GM21576 (cell line): ENCODE data around the gene EMSY.

Source experiments
- ATAC-seq: cut with Tn5 transposase; IDR thresholded peaks from one replicate; pipeline ENCODE4 v1.9.1; 2021; ENCODE audit warnings: mild to moderate bottlenecking, moderate library complexity; ENCODE audit not compliant: unreplicated experiment

Gene EMSY

GRCh38 chr11:76523147-76523546 is 78.3 kb downstream of the EMSY start:
- no peak for ATAC-seq

DNA sequence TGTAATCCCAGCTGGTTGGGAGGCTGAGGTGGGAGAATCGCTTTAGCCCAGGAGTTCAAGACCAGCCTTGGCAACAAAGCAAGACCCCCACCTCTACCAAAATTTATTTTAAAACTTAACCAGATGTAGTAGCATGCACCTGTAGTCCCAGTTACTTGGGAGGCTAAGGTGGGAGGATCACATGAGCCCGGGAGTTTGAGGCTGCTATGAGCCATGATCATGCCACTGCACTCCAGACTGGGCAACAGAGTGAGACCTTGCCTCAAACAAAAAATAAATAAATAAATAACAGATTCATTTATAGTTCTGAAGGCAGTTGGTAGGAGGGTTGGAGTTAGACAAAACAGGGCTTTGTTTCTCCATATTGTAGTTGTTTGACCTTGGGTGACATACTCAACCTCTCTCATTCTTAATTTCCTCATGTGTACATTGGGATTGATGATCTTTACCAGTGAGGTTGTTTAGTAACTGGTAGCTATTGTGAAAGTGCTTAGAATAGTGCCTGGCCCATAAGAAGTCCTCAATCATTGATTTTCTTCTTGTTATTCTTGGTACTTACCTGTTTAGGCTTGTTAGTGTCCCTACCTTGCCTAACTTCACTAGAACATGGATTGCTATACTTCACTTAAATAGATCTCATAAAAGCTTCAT is 79.1 kb downstream of the EMSY start:
- no peak for ATAC-seq

DNA sequence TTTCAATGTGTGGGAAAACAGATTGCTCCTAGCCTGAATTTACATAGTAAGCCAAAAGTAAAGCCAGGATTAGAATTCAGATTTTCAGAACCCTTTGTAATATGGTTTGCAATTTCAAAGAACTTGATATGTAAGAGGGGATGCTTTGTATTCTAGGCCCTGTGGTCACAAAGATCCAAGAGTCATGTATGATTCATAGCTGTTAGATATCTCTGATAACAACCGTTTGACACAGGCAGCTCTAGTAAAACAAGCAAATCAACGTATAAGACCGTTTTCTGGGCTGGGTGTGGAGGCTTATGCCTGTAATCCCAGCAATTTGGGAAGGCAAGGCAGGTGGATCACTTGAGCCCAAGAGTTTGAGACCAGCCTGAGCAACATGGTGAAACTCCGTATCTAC is 79.6 kb downstream of the EMSY start:
- no peak for ATAC-seq

GRCh38 chr11:76524919-76525318 is 80.1 kb downstream of the EMSY start:
- no peak for ATAC-seq

GRCh38 chr11:76526878-76527277 is 82.1 kb downstream of the EMSY start:
- no peak for ATAC-seq

GRCh38 chr11:76542436-76542835 is 97.6 kb downstream of the EMSY start:
- ATAC-seq, result no peak

DNA sequence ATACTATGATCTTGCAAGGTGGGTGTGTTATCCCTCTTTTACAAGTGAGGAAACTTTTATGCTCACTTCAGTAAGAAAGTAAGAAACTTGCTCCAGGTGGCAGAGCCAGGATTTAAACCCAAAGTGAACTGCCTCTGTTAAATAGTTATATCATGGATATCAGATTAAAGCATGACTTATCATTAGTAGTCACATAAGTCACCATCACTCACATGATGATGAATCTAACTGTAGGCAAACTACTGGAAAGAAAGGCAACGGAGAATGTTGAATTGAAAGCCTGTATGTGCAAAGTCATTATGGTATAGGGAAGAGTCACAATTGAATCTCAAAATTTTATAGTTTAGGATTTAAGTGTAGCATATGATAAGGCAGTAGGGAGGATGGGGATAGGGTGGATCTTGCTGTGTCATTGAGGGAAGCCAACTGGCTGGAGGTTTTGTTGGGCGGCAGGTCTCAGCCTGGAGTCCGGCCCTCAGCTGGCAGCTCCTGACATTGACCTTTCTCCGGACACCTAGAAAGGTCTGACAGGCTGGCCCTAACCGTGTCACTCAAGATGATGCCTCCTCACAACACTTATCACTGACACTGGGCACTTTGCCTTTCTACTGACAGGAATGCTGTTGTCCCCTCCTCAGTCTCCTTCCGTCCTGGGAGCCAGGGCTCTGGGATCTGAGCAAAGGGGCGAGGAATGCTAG is 98.3 kb downstream of the EMSY start:
- ATAC-seq, result no peak

DNA sequence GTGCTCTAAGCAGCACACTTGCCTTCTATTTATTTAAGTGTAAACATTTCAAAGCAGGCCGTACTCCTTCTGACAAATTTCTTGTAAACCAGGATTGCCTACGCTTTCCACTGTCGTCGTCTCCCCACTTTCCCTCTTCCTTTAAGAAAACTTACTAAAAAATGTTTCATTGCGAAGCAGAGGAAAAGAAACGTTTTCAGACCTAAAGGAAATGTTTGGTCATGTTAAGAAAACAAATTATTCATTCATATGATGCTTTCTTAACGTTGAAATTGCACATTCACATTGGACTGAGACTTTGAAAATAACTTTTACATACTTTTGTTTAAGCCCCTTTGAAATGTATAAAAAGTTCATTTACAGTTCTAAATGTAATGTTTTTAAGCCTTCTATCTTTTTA is 106.0 kb downstream of the EMSY start:
- no peak for ATAC-seq

DNA sequence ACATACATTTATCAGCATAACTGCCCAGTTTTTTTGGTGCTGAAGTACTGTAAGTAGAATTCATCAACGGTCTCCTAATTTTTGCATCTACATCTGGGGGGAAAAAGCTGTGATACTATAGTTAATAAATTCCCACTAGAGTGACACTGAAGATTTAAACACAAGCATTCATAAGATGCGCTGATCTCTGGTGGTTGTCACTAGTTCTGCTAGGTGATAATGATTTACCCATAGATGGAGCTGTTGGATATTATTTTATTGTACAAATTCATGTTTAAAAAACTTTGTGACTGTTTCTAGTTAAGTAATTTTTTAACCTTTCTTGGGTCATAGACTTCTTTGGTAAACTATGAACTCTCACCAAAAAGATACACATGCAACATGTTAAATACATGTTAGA is 106.6 kb downstream of the EMSY start:
- no peak for ATAC-seq

DNA sequence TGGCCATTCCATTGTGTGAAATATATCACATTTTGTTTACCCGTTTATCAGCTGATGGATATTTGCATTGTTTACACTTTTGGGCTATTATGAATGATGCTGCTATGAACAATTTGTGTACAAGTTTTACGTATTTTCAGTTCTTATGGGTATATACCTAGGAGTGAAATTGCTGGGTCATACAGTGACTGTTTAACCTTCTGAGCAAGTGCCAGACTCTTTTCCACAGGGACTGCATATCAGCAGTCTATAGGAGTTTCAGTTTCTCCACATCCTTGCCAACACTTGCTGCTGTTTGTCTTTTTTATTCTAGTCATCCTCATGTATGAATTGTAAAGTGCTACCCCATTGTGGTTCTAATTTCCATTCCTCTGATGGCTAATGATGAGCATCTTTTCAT is 108.2 kb downstream of the EMSY start:
- no peak for ATAC-seq

- ATAC-seq, result no peak
Observed at GRCh38 chr11:76553554-76554476, 109.0 kb downstream of the EMSY start.

DNA sequence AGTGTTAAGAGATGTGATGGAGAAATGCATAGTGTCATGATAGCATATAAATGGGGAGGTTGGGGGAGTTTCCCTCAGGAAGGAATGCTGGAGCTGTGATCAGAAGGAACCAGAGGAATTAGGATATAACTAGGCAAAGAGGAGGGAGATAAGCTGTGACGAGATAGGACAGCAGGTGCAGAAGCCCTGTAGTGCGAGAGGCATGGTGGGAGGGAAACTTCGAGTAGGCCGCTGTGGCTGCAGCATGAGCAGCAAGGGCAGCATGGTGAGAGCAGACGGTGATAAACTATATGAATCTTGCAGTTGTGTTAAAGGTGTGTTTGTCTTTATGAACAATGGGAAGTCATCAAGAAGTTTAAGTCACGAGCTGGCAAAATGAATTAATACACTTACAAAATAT is 109.9 kb downstream of the EMSY start:
- ATAC-seq, result no peak

DNA sequence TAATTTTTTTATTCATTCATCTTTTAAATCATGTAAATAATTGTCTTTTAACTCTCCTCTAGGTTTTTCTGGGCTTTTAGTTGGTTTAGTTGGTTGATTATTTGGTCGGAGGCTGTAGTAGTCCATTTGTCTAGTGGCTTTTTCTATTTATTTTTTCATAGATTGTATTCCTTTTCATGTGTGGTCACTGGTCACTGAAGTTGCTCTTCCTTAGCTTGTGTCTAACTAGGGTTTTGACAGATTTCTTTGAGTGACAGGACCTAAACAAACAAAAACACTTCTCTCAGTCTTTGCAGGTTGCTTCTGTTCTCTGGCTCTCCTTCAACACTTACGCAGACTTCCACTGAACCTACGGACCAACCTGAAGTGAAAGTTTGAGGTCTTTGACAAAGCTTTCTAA is 112.6 kb downstream of the EMSY start:
- ATAC-seq, result no peak

DNA sequence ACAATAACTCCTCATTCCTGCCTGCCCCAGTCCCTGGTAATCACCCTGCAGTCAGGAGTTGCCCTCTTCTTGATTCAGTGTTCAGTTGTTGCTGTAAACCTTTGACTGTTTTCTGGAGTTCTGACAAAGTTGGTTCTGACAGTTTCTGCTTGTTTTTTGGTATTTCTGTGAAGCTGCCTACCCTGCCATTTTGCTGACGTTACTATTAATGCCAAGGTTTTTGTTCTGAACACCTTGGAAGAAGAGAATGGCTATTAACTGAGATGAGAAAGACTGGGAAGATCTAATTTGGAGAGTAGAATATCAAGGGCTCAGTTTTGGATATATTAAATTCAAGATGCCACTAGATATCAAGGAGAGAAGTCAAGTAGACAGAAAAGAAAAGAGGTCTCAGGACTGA is 113.7 kb downstream of the EMSY start:
- ATAC-seq, result no peak

DNA sequence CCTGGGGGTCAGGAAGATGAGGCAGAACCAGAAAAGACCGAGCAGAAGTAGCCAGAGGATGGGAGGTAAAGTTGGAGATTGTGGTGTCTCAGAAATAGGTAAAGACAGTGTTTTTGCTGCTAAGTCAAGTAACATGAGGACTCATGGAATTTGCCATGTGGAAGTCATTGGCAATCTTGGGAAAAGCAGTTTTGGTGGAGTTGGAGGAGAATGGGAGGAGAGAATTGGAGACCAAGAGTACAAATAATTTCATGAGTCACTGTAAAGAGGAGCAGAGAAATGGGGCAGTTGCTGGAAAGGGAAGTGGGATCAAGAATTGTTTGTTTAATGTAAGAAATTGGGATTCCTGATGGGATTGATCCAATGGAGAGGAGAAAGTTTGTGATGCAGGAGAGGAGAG is 114.1 kb downstream of the EMSY start:
- ATAC-seq, result no peak

DNA sequence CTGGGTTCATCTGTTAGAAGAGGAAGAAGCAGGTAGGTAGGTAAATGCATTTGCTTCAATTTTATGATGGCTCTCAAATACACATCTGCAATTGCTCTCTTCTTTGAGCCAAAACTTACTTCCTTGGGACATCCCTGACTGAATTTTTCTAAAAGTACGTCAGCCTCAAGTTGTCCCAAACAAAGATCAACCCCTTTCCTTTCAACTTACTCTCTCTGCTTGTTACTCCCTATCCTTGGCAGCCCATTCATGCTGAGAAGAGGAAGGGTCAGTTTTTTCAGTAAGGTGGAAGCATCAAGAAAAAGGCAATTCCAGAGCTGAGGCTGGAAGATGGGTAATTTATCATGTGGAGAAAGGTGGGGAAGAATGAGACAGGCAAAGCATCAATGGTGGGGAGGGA is 114.5 kb downstream of the EMSY start:
- ATAC-seq, result no peak

GRCh38 chr11:76560219-76560618 is 115.4 kb downstream of the EMSY start:
- ATAC-seq, result no peak

- no peak for ATAC-seq
Observed at GRCh38 chr11:76561245-76561644, 116.4 kb downstream of the EMSY start.

- no peak for ATAC-seq
Observed at GRCh38 chr11:76562541-76562940, 117.7 kb downstream of the EMSY start.

DNA sequence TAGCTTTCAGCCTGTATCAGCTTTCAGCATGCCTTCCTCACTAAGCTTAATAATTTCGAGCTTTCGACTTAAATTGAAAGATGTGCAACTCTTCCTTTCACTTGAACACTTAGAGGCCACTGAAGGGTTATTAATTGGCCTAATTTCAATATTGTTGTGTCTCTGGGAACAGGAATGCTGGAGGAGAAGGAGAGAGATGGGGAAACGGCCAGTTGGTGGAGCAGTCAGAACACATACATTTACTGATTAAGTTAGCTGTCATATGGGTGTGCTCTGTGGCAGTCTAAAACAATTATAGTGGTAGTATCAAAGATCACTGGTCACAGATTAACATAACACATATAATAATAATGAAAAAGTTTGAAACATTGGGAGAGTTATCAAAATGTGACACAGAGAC is 119.5 kb downstream of the EMSY start:
- no peak for ATAC-seq

GRCh38 chr11:76566811-76567210 is 122.0 kb downstream of the EMSY start:
- ATAC-seq, result no peak

DNA sequence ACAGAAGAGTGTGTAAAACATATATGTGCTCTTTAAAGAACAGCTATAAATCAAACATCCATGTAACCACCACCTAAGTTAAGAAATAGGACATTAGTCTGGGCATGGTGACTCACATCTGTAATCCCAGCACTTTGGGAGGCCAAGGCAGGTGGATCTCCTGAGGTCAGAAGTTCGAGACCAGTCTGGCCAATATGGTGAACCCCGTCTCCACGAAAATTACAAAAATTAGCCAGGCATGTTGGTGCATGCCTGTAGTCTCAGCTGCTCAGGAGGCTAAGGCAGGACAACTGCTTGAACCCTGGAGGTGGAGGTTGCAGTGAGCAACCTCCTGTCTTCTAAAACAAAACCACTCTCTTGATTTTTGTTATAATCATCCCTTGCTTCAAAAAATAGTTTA is 122.4 kb downstream of the EMSY start:
- no peak for ATAC-seq
